WTC11 (cell line): ENCODE measurements around the gene ARVCF. TPM values are rescaled to one million over a fixed set of nuclear protein-coding genes. Genes with fewer than 3 reads are reported as not detected.

Experiments used
- ATAC-seq: fragments of 200-7000 bp; cut with Tn5 transposase; 2 replicates; pipeline ENCODE4 v1.10.0; 2021; ENCODE audit warnings: mild to moderate bottlenecking, moderate library complexity
- Bru-seq: library from RNA; stranded (reverse); fragments of 400-500 nt; gene quantifications from one replicate; lab custom pipeline; 2021; lab: Mats Ljungman, UMichigan
- CTCF ChIA-PET: fragments of 300-600 bp; sonication (Branson Sonifier 250); formaldehyde crosslinking; loops from one replicate; lab custom pipeline; 2021; ENCODE audit warnings: antibody characterized with exemption; lab: Charles Lee
- POLR2A ChIA-PET: fragments of 350-600 bp; sonication (Branson Sonifier 250); formaldehyde crosslinking; loops from one replicate; lab custom pipeline; 2021; ENCODE audit warnings: antibody characterized with exemption; lab: Charles Lee
- DNase-seq: peaks from one replicate; pipeline ENCODE4 v3.0.0; 2021; ENCODE audit warnings: low spot score
- H3K27ac Mint-ChIP-seq: 2 replicates; pipeline ENCODE4 v1.8.0; 2021; ENCODE audit warnings: mixed read lengths
- H3K27me3 Mint-ChIP-seq: 2 replicates; pipeline ENCODE4 v1.8.0; 2021; ENCODE audit warnings: low read depth, mild to moderate bottlenecking, moderate library complexity, mixed read lengths
- H3K36me3 Mint-ChIP-seq: 2 replicates; pipeline ENCODE4 v1.8.0; 2021; ENCODE audit warnings: mixed read lengths
- H3K4me1 Mint-ChIP-seq: 2 replicates; pipeline ENCODE4 v1.8.0; 2022; ENCODE audit warnings: mixed read lengths
- H3K4me3 Mint-ChIP-seq: 2 replicates; pipeline ENCODE4 v1.8.0; 2021; ENCODE audit warnings: mild to moderate bottlenecking, moderate library complexity, mixed read lengths
- H3K9me3 Mint-ChIP-seq: 2 replicates; pipeline ENCODE4 v1.8.0; 2021; ENCODE audit warnings: mixed read lengths
- E2F5 ChIP-seq: sonication (generic); formaldehyde crosslinking; IDR thresholded peaks from 2 replicates; pipeline ENCODE4 v1.8.1; 2022; ENCODE audit warnings: mild to moderate bottlenecking, moderate library complexity, missing genetic modification reagents
- FOXJ3 ChIP-seq: sonication (generic); formaldehyde crosslinking; IDR thresholded peaks from 2 replicates; pipeline ENCODE4 v1.9.0; 2021; ENCODE audit warnings: missing genetic modification reagents, mild to moderate bottlenecking, borderline replicate concordance
- FOXK1 ChIP-seq: sonication (generic); formaldehyde crosslinking; IDR thresholded peaks from 2 replicates; pipeline ENCODE4 v1.8.0; 2022; ENCODE audit warnings: mild to moderate bottlenecking, moderate library complexity, missing genetic modification reagents
- FOXP1 ChIP-seq: sonication (generic); formaldehyde crosslinking; IDR thresholded peaks from 2 replicates; pipeline ENCODE4 v1.8.0; 2022; ENCODE audit warnings: missing genetic modification reagents, mild to moderate bottlenecking, moderate library complexity, borderline replicate concordance
- GTF2I ChIP-seq: fragments of 250-450 bp; sonication (Bioruptor Pico); conservative IDR thresholded peaks from 2 replicates; pipeline ENCODE4 v1.4.0; 2021; ENCODE audit warnings: mild to moderate bottlenecking
- IRF2 ChIP-seq: sonication (generic); formaldehyde crosslinking; IDR thresholded peaks from 2 replicates; pipeline ENCODE4 v1.8.0; 2022; ENCODE audit warnings: low read depth, missing genetic modification reagents, borderline replicate concordance
- NR1H2 ChIP-seq: sonication (generic); formaldehyde crosslinking; IDR thresholded peaks from 2 replicates; pipeline ENCODE4 v1.9.0; 2021; ENCODE audit warnings: mild to moderate bottlenecking, moderate library complexity, missing genetic modification reagents
- PRDM15 ChIP-seq: sonication (generic); formaldehyde crosslinking; IDR thresholded peaks from 2 replicates; pipeline ENCODE4 v1.8.0; 2022; ENCODE audit warnings: missing genetic modification reagents
- RELA ChIP-seq: sonication (generic); formaldehyde crosslinking; IDR thresholded peaks from 2 replicates; pipeline ENCODE4 v1.8.1; 2022; ENCODE audit warnings: missing genetic modification reagents, mild to moderate bottlenecking, borderline replicate concordance
- RORB ChIP-seq: fragments of 250-450 bp; sonication (Bioruptor Pico); IDR thresholded peaks from 2 replicates; pipeline ENCODE4 v1.9.0; 2021; ENCODE audit warnings: mild to moderate bottlenecking
- SMAD3 ChIP-seq: sonication (generic); formaldehyde crosslinking; IDR thresholded peaks from 2 replicates; pipeline ENCODE4 v1.8.0; 2022; ENCODE audit warnings: missing genetic modification reagents, mild to moderate bottlenecking, borderline replicate concordance
- TEAD1 ChIP-seq: sonication (generic); formaldehyde crosslinking; IDR thresholded peaks from 2 replicates; pipeline ENCODE4 v1.8.0; 2022; ENCODE audit warnings: mild to moderate bottlenecking, missing genetic modification reagents
- TEAD4 ChIP-seq: sonication (generic); formaldehyde crosslinking; IDR thresholded peaks from 2 replicates; pipeline ENCODE4 v1.8.0; 2022; ENCODE audit warnings: mild to moderate bottlenecking, missing genetic modification reagents
- USF2 ChIP-seq: sonication (generic); formaldehyde crosslinking; IDR thresholded peaks from 2 replicates; pipeline ENCODE4 v1.8.1; 2023; ENCODE audit warnings: mild to moderate bottlenecking, missing genetic modification reagents, moderate library complexity
- ZMAT4 ChIP-seq: fragments of 250-450 bp; sonication (Bioruptor Pico); IDR thresholded peaks from 2 replicates; pipeline ENCODE4 v1.9.0; 2021; ENCODE audit warnings: mild to moderate bottlenecking
- ZNF219 ChIP-seq: sonication (generic); formaldehyde crosslinking; IDR thresholded peaks from 2 replicates; pipeline ENCODE4 v1.8.0; 2023; ENCODE audit warnings: missing genetic modification reagents, mild to moderate bottlenecking, borderline replicate concordance
- ZNF317 ChIP-seq: sonication (generic); formaldehyde crosslinking; IDR thresholded peaks from 2 replicates; pipeline ENCODE4 v1.8.1; 2023; ENCODE audit warnings: low read depth, mild to moderate bottlenecking, moderate library complexity, missing genetic modification reagents, borderline replicate concordance
- long read RNA-seq, 3 experiments: library from RNA in 1 of 3; library from capped mRNA in 1 of 3; library from polyadenylated mRNA in 1 of 3; unstranded in 2 of 3; stranded (forward) in 1 of 3; transcript quantifications; one replicate each; pipeline ENCODE4 v2.0.0, GENCODE V29; 2021
- total RNA-seq: library from RNA; stranded (reverse); gene quantifications from 3 replicates; pipeline ENCODE4 v1.2.3, GENCODE V29; 2021
- TF ChIP-seq, protein P1 (sequence below): sonication (generic); formaldehyde crosslinking; IDR thresholded peaks from 2 replicates; pipeline ENCODE4 v1.8.0; 2023; ENCODE audit warnings: missing genetic modification reagents
- TF ChIP-seq, protein P2 (sequence below): sonication (generic); formaldehyde crosslinking; IDR thresholded peaks from 2 replicates; pipeline ENCODE4 v1.8.1; 2022; ENCODE audit warnings: low read depth, missing genetic modification reagents, borderline replicate concordance
- TF ChIP-seq, protein P3 (sequence below): fragments of 200-600 bp; IDR thresholded peaks from 2 replicates; pipeline ENCODE4 v1.8.0; 2022; ENCODE audit warnings: antibody characterized with exemption
- TF ChIP-seq, protein P4 (sequence below): sonication (generic); formaldehyde crosslinking; IDR thresholded peaks from 2 replicates; pipeline ENCODE4 v1.8.1; 2023; ENCODE audit warnings: mild to moderate bottlenecking, missing genetic modification reagents, borderline replicate concordance

Gene ARVCF
- total RNA-seq (58.3 to 65.4 TPM (median 61.3 TPM) in 3 replicates), Bru-seq, nascent RNA (percentile 51 among the genes with signal in this experiment)
- long read RNA-seq, experiment 1, partial matches to known transcripts = 32 of 165 reads
- long read RNA-seq, experiment 1, other reads (novel, unspliced or antisense) = 132 of 165 reads
- long read RNA-seq, experiment 2, partial matches to known transcripts = 19 of 30 reads
- long read RNA-seq, experiment 2, other reads (novel, unspliced or antisense) = 11 of 30 reads
- long read RNA-seq, experiment 3, partial matches to known transcripts = 2 of 2 reads
- long read RNA-seq, experiment 3, other reads (novel, unspliced or antisense) = 0 of 2 reads

DNA sequence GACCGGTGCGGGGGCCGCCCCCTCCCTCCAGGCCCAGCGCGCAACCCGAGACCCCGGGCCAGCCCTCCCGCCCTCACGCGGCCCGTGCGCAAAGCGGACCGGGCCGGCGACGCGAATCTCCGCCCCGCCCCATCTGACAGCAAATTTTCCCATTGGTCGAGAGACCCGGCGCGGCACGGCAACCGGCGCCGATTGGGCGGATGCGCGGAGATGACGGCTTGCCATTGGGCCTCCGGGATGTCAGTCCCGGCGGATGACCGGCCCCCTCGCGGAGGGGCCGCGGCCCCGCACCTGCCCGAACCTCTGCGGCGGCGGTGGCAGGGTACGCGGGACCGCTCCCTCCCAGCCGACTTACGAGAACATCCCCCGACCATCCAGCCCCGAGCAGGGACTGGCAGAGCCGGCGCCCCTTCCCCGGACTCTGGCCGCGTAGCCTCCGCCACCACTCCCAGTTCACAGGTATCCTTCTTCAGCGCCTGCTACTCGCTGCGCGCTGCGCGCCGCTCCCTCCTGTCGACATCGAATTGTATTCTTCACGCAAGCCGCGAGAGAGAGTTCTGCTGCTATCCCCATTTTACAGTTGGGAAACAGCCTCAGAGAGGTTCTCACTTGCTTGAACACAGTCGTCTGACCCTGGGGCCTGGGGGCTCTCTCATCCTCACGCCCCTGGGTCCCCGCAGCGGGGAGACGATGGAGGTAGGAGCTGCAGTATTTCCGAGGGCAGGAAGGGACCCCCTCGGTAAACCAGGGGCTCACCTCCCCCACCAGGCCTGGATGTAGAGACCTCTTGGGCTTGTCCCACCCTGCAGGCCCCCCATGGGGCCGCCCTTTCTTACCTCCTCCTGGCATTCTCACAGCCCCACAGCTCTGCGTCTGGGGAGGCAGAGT lies at the start of gene ARVCF:
ARVCF (minus strand) TSS at position 90 of the 888 bp plus-strand sequence. CDS start 26,029 bp downstream, outside the sequence.
- Mint-ChIP-seq H3K4me1 (peaks cover 12% of the 10 kb centered on the region), H3K36me3 (no peaks in the 10 kb centered on the region), H3K4me3 (peak within 1 kb of the TSS; percentile 84), H3K27me3 (peaks cover 54% of the 10 kb centered on the region), H3K27ac (no peak within 1 kb of the TSS), H3K9me3 (no peaks in the 10 kb centered on the region)
- DNase-seq (peak; percentile 94), ATAC-seq (peak; percentile 49)
- ChIA-PET CTCF (interaction anchor here (0.8 to 1.0 kb wide), 3 partner anchors 27 to 68 kb away, joined by 3 to 6 read pairs (median 3); no protein-coding TSS in a partner anchor), POLR2A (no interaction called here)
- TF ChIP-seq, protein P1, sequence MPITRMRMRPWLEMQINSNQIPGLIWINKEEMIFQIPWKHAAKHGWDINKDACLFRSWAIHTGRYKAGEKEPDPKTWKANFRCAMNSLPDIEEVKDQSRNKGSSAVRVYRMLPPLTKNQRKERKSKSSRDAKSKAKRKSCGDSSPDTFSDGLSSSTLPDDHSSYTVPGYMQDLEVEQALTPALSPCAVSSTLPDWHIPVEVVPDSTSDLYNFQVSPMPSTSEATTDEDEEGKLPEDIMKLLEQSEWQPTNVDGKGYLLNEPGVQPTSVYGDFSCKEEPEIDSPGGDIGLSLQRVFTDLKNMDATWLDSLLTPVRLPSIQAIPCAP (CRISPR knock-in tag) = no peak
- TF ChIP-seq E2F5 (CRISPR knock-in tag) (no peak), USF2 (no peak), FOXP1 (CRISPR knock-in tag) (peak; percentile 16; the same call in 1 of the 2 replicates), PRDM15 (CRISPR knock-in tag) (no peak), TEAD4 (CRISPR knock-in tag) (no peak), SMAD3 (CRISPR knock-in tag) (no peak), FOXJ3 (no peak), ZNF317 (CRISPR knock-in tag) (no peak), IRF2 (CRISPR knock-in tag) (no peak), TEAD1 (no peak), FOXK1 (CRISPR knock-in tag) (0 out of 2 replicates have a peak, but pooled peaks have one; percentile 12), NR1H2 (CRISPR knock-in tag) (no peak), RORB (no peak), RELA (CRISPR knock-in tag) (no peak), ZMAT4 (CRISPR knock-in tag) (no peak), ZNF219 (CRISPR knock-in tag) (no peak), GTF2I (no peak)
- TF ChIP-seq, protein P2, sequence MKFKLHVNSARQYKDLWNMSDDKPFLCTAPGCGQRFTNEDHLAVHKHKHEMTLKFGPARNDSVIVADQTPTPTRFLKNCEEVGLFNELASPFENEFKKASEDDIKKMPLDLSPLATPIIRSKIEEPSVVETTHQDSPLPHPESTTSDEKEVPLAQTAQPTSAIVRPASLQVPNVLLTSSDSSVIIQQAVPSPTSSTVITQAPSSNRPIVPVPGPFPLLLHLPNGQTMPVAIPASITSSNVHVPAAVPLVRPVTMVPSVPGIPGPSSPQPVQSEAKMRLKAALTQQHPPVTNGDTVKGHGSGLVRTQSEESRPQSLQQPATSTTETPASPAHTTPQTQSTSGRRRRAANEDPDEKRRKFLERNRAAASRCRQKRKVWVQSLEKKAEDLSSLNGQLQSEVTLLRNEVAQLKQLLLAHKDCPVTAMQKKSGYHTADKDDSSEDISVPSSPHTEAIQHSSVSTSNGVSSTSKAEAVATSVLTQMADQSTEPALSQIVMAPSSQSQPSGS (CRISPR knock-in tag) = no peak
- TF ChIP-seq, protein P3, sequence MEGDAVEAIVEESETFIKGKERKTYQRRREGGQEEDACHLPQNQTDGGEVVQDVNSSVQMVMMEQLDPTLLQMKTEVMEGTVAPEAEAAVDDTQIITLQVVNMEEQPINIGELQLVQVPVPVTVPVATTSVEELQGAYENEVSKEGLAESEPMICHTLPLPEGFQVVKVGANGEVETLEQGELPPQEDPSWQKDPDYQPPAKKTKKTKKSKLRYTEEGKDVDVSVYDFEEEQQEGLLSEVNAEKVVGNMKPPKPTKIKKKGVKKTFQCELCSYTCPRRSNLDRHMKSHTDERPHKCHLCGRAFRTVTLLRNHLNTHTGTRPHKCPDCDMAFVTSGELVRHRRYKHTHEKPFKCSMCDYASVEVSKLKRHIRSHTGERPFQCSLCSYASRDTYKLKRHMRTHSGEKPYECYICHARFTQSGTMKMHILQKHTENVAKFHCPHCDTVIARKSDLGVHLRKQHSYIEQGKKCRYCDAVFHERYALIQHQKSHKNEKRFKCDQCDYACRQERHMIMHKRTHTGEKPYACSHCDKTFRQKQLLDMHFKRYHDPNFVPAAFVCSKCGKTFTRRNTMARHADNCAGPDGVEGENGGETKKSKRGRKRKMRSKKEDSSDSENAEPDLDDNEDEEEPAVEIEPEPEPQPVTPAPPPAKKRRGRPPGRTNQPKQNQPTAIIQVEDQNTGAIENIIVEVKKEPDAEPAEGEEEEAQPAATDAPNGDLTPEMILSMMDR = no peak
- TF ChIP-seq, protein P4, sequence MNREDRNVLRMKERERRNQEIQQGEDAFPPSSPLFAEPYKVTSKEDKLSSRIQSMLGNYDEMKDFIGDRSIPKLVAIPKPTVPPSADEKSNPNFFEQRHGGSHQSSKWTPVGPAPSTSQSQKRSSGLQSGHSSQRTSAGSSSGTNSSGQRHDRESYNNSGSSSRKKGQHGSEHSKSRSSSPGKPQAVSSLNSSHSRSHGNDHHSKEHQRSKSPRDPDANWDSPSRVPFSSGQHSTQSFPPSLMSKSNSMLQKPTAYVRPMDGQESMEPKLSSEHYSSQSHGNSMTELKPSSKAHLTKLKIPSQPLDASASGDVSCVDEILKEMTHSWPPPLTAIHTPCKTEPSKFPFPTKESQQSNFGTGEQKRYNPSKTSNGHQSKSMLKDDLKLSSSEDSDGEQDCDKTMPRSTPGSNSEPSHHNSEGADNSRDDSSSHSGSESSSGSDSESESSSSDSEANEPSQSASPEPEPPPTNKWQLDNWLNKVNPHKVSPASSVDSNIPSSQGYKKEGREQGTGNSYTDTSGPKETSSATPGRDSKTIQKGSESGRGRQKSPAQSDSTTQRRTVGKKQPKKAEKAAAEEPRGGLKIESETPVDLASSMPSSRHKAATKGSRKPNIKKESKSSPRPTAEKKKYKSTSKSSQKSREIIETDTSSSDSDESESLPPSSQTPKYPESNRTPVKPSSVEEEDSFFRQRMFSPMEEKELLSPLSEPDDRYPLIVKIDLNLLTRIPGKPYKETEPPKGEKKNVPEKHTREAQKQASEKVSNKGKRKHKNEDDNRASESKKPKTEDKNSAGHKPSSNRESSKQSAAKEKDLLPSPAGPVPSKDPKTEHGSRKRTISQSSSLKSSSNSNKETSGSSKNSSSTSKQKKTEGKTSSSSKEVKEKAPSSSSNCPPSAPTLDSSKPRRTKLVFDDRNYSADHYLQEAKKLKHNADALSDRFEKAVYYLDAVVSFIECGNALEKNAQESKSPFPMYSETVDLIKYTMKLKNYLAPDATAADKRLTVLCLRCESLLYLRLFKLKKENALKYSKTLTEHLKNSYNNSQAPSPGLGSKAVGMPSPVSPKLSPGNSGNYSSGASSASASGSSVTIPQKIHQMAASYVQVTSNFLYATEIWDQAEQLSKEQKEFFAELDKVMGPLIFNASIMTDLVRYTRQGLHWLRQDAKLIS = no peak
